ENCODE data around the gene CEP128.
"Not testable (repeated sequence)": the region's sequence is repeated elsewhere in the genome, so short reads cannot be mapped to it uniquely, and the experiment has no call there.

Gene CEP128

DNA sequence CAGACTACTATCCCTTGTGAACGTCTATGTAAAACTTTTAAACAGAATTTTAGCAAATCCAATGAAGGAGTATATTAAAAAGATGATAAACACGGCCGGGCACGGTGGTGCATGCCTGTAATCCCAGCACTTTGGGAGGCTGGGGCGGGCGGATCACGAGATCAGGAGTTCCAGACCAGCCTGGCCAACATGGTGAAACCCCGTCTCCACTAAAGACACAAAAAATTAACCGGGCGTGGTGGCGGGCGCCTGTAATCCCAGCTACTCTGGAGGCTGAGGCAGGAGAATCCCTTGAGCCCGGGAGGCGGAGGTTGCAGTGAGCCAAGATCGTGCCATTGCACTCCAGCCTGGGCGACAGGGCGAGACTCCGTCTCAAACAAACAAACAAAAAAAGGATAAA lies 11.7 kb upstream of the CEP128 start:
- not testable (repeated sequence) for DNase-seq (ENCODE audit: low read depth in 2 of 2)

DNA sequence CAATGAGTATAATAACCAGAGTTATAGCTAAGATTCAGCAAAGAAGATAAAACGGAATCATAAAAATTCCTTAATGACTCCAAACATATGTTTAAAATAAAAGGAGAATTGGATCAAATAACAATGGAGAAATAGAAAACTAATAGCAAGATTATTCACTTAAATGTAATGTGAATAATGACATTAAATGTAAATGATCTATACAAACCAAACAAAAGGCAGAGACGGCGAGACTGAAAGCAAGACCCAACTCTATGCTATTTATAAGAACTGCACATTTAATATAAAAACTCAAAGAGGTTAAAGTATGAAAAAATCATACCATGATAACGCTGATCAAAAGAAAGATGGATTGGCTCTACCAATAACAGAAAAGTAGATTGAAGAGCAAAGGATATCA lies 10.0 kb upstream of the CEP128 start:
- DNase-seq (ENCODE audit: low read depth in 2 of 2): no peak

DNA sequence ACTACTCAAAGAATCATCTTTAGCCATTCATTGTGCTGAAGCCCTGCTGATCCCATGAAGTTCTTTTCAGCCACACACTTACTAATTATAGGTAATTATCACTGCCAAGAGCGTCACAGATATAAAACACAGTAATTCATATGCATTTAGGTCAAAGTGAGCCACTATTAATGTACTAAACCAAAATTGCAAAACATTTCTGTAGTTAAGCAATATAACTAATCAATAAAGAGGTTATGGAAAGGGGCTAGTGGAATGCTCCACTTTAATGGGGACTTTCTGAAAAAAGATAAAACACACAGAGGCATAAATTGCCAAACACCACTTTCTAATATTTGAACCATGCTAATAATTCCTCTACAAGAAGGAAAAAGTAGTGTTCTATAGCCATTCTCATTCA lies 6.8 kb upstream of the CEP128 start:
- no peak for DNase-seq (ENCODE audit: low read depth in 2 of 2)

DNA sequence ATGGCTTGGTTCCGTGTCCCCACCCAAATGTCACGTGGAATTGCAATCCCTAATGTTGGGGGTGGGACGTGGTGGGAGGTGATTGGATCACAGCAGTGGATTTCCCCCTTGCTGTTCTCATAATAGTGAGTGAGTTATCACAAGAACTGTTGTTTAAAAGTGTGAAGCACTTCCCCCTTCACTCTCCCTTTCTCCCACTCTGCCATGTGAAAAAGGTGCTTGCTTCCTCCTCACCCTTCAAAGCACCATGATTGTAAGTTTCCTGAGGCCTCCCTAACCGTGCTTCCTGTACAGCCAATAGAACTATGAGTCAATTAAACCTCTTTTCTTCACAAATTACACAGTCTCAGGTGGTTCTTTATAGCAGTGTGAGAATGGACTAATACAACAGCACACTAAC lies 5.3 kb upstream of the CEP128 start:
- no peak for DNase-seq (ENCODE audit: low read depth in 2 of 2)

DNA sequence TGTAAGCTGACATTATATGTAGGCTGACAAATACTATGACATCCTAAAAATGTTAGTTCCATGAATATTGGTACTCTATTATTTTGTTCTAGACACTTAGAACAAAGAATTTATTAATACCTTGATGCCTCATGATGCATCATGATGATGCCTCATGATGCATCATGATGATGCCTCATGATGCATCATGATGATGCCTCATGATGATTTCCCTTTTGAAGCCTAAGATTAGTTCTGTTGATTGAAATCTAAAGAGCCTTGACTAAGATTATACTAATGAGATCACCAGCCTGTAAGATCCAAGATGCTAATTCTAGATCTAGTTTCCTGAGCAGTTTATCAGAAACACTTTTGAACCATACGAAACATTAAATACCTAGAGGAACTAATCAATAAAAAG lies 4.6 kb upstream of the CEP128 start:
- no peak for DNase-seq (ENCODE audit: low read depth in 2 of 2)

DNA sequence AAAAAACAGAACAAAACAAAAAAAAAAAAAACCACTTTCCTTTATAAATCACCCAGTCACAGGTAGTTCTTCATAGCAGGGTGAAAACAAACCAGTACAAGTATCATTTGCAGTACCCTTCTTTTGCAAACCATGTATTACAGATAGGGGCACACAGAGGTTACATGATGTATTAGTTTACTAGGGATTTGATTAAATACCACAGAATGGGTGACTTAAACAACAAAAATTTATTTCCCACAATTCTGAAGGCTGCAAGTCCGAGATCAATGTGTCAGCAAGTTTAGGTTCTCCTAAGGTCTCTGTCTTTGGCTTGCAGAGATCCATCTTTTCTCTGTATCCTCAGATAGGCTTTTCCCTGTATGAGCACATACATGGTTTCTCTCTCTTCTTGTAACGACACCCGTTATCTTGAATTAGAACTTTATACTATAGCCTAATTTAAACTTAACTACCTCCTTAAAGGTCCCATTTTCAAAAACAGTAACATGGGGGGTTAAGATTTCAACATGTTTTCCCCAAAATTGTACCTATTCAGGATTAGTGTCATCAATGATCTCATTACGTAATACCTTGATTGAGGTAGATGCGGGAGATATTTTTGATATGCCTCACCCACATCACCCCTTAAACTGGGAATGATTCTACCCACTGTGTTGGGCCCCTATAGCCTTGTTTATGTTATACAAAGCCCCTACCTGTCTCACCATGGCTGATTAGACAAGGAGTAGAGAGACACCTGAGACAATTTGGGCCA lies 3.5 kb upstream of the CEP128 start:
- no peak for DNase-seq (ENCODE audit: low read depth in 2 of 2)

DNA sequence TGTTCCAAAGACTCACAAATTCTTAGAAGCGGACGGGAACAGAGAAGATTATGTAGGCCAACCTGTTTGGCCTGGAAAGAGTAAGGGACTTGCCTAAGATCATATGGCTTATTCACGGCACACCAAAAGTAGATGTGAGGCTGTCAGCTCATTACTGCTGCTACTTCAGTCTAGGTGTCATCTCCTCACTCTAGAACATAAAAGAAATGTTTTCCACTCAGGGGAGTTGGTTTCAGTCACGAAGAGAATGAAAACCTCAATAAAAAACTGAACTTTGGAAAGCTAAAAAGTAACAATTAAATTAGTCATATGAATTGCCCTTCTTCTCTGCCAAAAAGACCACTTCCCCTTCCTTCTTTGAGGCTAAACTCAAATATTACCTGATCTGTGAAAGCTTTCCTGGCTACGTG lies 658 bp upstream of the CEP128 start:
- DNase-seq (ENCODE audit: low read depth in 2 of 2): no peak

DNA sequence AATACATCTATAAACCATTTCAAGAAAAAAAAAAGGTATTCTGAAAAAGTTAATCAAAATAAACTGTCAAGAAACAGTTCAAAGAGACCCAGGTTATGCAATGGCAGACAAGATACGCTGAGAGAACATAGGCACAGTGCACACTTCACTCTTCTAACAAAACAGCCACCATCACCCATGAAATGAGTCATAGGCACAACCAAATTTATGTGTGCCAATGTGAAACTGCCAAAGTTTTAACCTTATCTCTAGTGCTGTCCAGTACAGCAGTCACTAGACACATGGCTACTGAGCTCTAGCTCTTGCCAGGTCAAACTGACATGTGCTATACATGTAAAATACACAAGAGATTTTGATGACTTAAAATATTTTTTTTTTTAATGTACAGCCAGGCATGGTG lies 1.4 kb downstream of the CEP128 start:
- DNase-seq (ENCODE audit: low read depth in 2 of 2): no peak

DNA sequence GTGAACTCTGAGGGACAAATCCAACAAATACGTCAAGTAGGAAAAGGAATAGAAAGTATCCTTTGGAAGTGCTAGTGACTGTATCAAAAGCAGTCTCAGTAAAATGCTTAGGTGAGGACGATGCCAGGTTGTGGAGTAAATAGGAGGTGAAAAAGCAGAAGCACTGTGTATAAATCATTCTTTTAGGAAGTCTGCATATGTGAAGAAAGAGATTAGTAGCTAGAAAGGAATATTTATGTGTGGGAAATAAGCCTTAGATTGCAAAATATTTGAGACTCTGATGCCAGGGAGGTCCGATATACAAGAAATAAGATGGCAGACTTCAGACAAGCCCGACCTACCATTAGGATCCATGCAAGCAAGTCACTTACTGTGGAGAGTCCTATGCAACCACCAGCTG lies 7.9 kb downstream of the CEP128 start:
- DNase-seq (ENCODE audit: low read depth in 2 of 2): no peak

DNA sequence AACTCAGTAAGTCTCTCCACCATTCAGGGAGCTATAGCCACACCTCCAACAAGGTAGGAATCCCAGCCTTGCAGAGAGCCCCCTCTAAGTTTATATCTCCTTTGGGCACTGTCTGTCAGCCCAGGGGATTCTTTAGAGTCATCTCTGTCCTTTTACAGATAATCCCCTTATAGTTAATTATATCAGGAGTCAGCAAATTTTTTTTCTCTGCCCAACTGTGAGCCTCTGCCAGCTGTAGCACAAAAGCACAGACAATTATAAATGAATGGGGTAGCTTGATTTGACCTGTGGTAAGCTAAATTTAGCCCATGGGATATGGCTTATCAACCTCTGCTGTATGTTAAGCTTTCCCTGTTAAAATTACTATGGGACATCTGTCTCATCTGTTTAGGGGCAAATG lies 8.3 kb downstream of the CEP128 start:
- no peak for DNase-seq (ENCODE audit: low read depth in 2 of 2)

DNA sequence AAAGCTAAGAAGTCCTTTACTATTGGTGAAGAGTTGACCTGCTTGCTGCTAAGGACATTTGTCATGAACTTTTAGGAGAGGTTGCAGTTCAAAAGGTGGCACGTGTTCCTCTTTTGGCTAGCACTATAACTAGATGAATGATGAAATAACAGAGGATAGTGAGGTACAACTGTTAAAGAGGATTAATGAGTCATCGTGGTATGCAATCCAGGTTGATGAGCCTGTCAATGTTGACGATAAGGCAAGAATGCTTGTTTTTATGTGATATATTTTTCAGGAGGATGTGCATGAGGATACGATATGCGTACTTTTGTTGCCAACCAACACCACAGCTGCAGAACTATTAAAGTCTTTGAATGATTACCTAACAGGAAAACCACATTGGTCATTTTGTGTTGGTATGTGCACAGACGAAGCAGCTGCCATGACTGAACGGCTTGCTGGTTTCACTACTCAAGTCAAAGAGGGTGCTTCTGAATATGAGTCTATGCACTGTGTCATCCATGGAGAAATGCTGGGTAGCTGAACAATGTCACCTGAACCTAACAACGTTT lies 10.6 kb downstream of the CEP128 start:
- peak in 1 of 2 donors; percentile 9 for DNase-seq (ENCODE audit: low read depth in 2 of 2)

DNA sequence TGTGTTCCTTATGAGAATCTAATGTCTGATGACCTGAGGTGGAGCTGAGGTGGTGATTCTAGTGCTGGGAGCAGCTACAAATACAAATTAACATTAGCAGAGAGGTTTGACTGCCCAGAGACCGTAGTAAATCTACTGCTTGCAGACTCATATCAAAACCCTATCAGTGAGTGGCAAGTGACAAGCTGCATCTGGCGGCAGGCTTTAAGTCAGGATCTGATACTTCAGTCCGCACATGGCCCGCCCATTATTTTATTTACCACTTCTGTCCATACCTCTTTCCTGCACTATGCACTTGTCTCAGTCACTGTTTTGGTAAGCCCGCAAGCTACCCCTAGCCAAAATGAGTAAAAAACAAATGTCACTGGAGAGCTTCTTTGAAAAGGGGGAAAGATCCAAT lies 11.4 kb downstream of the CEP128 start:
- no peak for DNase-seq (ENCODE audit: low read depth in 2 of 2)

DNA sequence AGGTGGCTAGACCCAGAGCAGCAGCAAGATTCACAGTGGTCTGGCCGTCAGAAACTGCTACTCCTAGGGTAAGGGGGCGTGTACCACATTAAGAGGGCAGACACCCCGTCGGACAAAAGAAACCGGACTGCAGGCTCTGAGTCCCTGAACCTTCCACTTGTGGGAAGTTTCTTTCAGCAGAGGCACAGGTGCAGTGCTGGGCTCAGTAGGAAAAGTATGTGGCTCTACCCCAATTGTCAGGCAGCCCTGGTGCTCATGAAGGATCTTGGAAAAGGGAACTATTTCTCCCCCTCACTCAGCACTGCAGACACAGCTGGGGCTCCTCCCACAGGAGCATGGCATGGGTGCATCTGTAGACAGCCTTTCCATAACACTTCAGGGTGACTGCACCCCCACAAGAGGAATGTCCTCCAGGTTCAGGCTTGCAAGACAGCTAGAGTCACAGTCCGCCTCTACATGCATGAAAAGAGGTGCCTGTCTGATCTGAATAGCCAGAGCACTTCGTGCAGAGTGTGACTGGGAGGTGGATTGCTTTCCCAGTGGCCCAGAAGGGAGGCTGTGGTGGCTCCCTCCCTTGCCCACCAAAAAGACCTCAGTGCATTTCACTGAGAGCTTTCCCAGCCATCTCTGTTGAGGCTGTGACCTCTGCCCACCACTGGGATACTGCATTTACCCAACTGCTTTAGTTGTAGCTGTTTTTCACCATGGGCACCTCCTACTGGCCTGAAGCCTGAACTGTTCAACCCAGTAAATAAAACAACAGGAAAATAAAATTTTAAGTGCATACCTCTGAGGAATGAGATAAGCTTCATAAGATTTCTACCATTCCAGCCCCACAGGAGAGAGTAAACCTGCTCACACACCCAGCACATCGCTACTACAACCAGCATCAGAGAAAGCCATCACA lies 14.2 kb downstream of the CEP128 start:
- no peak for DNase-seq (ENCODE audit: low read depth in 2 of 2)

DNA sequence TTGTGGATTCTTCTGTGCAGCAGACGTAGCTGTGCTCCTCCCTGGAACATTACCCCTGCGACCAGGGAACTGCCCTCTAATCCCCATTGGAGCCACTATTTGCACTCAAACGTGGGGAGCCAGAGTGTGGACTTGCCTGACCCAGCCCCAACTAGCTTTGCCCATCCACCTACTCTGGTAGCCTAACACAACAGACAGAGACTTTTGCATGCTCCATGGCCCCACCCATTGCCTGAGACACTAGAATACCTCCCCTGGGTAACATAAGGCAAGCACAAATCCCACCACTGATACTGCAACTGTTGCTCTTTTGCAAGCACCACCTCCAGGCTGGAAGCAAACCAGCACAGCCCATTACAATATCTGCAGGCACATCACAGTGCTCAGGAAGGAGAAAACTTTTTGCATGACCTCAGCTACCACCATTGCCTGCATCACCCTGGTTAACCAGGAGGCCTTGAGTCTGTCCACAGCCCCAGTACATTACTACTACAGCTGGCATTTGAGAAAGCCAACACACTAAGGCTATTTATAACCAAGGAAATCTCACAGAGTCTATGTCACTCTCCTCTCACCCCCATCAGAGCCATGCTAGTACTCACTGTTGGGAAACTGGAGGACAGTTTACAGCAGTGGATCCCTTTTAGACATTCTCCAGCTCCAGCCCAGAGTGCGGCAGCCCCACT lies 15.0 kb downstream of the CEP128 start:
- DNase-seq (ENCODE audit: low read depth in 2 of 2): no peak

DNA sequence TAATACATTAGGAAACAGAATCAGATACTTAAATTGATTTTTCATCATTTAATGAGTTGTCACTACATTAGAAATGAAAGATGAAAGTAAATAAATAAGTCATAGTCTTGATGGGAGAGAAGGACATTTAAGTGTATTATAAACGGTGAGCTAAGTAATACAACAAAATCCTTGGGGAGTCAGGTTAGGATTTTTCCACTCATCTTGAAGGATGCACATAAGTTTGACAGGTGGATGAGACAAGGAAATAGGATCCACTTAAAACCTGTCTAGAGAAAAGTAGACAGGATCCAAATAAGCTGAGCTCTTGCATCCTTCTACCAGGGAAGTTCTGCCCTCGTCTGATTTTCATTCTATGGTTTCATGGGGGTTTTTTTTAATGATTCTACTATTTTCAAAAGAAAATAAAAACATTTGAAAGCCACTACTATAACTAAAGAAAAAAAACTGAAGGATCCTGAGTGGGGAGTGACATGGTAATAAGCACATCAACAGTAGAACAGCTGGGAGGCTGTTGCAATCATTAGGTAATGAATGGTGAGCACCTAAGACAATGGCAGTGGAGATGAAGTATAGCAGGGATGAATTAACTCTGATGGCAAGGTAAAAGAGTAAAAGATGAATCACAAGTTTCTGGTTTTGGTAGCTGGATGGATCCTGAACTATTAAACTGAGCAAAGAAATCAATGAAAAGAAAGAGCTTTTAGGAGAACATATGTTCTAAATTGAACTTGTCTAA lies 17.0 kb downstream of the CEP128 start:
- no peak for DNase-seq (ENCODE audit: low read depth in 2 of 2)

DNA sequence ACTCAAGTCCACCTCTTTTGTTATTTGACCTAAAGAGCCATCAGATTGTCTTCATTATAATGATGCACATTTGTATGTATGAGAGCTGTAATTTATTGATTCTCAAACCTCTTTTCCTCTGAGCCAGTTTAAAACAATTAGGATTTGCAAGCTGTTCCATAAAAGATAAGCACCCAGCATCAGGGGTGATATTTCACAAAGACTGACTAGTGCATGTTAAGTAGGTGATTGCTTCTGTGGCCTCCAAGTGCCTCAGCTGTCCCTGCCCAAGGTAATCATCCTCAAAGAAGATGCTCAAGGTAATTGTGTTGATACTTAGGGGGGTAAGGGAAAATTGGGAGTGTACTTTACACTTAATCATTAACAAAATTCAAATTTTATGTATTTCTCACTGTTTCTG lies 18.2 kb downstream of the CEP128 start:
- no peak for DNase-seq (ENCODE audit: low read depth in 2 of 2)

DNA sequence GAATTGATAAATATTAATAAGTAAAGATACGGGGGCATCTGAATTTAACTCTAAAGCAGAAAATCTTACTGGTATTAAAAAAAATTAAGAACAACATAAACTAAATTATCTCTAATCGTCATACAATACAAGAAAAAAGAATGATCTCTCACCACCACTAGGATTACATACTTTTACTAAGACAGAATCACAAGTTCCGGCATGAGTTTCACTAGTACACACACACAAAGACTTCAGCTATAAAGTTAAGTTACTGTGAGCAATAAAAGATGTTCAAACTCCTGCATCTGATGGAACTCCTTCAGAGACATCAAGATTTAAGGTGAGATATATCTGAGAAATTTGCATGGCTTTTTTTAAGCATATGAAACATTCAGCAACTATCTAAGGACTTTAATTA lies 21.9 kb downstream of the CEP128 start:
- DNase-seq (ENCODE audit: low read depth in 2 of 2): no peak

DNA sequence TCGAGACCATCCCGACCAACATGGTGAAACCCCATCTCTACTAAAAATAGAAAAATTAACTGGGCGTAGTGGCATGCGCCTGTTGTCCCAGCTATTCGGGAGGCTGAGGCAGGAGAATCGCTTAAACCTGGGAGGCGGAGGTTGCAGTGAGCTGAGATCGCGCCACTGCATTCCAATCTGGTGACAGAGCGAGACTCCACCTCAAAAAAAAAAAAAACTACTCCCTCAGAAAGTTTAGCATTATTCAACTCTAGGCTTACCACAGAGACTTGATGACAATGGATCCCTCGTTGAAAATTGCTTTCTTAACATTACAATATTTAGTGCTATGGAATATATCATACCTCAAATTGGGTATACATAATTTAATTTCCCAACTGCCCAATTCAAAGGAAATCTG lies 29.5 kb downstream of the CEP128 start:
- DNase-seq (ENCODE audit: low read depth in 2 of 2): not testable (repeated sequence)

DNA sequence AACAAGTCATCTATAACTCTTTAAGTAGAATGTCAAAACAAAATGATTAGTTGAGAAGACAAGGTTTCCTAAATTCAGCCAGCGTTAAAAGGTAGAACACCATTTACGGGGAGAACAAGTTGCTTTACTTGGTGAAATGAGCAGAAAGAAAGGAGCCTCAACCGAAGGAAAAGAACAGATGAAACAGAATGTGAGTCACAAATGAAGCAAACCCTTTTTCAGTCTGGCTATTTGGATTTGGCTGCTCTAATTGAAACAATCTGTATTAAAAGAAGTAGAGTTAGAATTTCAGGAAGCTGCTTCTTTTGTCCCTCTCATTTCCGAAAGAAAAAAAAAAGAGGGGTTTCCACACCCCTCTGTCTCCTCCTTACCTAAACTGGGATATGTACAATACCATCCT lies 34.6 kb downstream of the CEP128 start:
- no peak for DNase-seq (ENCODE audit: low read depth in 2 of 2)

DNA sequence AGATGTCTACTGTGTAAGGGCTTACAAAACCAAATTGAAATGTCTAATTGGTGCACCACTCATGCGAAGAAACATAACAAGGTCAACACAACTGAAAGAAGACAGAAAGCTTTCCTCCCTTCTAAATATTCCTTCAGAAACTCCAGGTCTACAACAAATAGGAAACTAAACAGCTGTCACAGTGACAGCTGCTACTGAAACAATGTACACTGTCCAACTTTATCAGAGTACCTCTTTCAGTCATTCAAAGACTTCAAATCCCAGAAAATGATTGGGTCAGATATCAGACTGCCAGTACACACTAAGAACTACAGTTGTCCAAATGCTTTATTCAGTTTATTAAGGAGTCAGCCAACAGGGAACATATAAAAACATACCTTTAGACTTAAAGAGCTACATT lies 35.2 kb downstream of the CEP128 start:
- DNase-seq (ENCODE audit: low read depth in 2 of 2): no peak

DNA sequence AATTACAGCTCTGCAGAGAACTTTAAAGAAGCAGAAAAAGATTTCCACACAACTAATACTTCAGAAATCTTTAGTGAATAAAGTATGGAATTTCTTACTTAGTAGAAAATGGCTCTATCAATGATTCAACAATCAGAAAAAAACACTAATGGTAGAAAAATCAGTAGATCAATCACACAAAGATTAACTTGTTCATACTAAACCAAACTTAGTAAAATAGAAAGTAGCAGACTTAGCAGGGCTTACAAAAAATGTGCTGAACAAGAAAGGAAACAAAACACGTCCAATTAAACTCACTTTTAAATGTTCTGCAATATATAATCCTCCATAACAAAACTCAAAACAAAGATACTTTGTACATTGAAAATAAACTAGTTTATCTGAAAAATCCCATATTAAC lies 38.9 kb downstream of the CEP128 start:
- DNase-seq (ENCODE audit: low read depth in 2 of 2): no peak

DNA sequence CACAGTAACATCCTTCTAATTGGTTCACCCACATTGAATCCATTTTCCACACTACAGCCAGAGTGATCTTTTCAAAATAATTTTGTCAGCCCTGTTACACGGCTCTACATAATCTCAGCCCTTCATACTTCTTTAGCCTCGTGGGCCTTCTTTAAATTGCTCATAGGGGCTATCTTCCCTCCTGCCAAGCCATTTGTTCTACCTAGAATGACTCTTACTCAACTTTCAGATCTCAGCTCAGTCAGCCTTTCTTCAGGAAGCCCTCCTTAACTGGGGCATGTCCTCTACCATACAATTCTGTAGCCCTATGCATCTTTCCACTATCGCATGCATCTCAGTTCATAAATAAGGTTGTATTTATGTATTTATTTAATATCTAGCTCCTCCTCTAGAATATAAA lies 39.7 kb downstream of the CEP128 start:
- DNase-seq (ENCODE audit: low read depth in 2 of 2): no peak
